Mucosa of stomach (tissue), 1 donor: ENCODE measurements around the gene MYO7B.

Experiments
- H3K27me3 ChIP-seq: one replicate; pipeline ENCODE4 v1.7.0; 2013; ENCODE audit warnings: mild to moderate bottlenecking, low read length; ENCODE audit not compliant: control insufficient read depth, insufficient read depth
- H3K36me3 ChIP-seq: one replicate; pipeline ENCODE4 v1.7.0; 2013; ENCODE audit warnings: low read length; ENCODE audit not compliant: control insufficient read depth, insufficient read depth
- H3K4me1 ChIP-seq: one replicate; pipeline ENCODE4 v1.7.0; 2013; ENCODE audit warnings: mild to moderate bottlenecking, low read length; ENCODE audit not compliant: control insufficient read depth, insufficient read depth
- H3K4me3 ChIP-seq: one replicate; pipeline ENCODE4 v1.7.0; 2013; ENCODE audit warnings: low read length
- H3K9ac ChIP-seq: one replicate; pipeline ENCODE4 v1.7.0; 2013; ENCODE audit warnings: mild to moderate bottlenecking, low read length, moderate library complexity
- H3K9me3 ChIP-seq: one replicate; pipeline ENCODE4 v1.7.0; 2013; ENCODE audit warnings: mild to moderate bottlenecking, low read length, moderate library complexity; ENCODE audit not compliant: control insufficient read depth
- donor health status: Pancreatic carcinoma.

The MYO7B gene

GRCh38 chr2:127580167-127581049 is 44.9 kb downstream of the MYO7B start:
- Histone ChIP-seq H3K36me3 (no peaks in the 10 kb centered on the region), H3K9ac (no peak overlapping the region), H3K4me3 (no peak overlapping the region), H3K4me1 (no peaks in the 10 kb centered on the region), H3K9me3 (no peaks in the 10 kb centered on the region), H3K27me3 (no peaks in the 10 kb centered on the region)

- Histone ChIP-seq H3K36me3 (no peaks in the 10 kb centered on the region), H3K4me1 (no peaks in the 10 kb centered on the region), H3K4me3 (no peak overlapping the region), H3K9ac (no peak overlapping the region), H3K27me3 (no peaks in the 10 kb centered on the region), H3K9me3 (no peaks in the 10 kb centered on the region)
Observed at GRCh38 chr2:127581050-127581345, 45.5 kb downstream of the MYO7B start.

GRCh38 chr2:127581516-127582490 is 46.3 kb downstream of the MYO7B start:
- no peak overlapping the region for H3K9ac ChIP-seq
- H3K9me3 ChIP-seq, result no peaks in the 10 kb centered on the region
- no peaks in the 10 kb centered on the region for H3K4me1 ChIP-seq
- no peaks in the 10 kb centered on the region for H3K36me3 ChIP-seq
- no peaks in the 10 kb centered on the region for H3K27me3 ChIP-seq
- no peak overlapping the region for H3K4me3 ChIP-seq

- Histone ChIP-seq H3K9me3 (no peaks in the 10 kb centered on the region), H3K9ac (no peak overlapping the region), H3K27me3 (no peaks in the 10 kb centered on the region), H3K36me3 (no peaks in the 10 kb centered on the region), H3K4me3 (no peak overlapping the region), H3K4me1 (no peaks in the 10 kb centered on the region)
Observed at GRCh38 chr2:127582863-127583861, 47.7 kb downstream of the MYO7B start.

GRCh38 chr2:127584047-127584446 is 48.6 kb downstream of the MYO7B start:
- Histone ChIP-seq H3K27me3 (no peaks in the 10 kb centered on the region), H3K9me3 (no peaks in the 10 kb centered on the region), H3K4me1 (no peaks in the 10 kb centered on the region), H3K9ac (no peak overlapping the region), H3K4me3 (no peak overlapping the region), H3K36me3 (no peaks in the 10 kb centered on the region)

GRCh38 chr2:127584516-127585033 is 49.1 kb downstream of the MYO7B start:
- Histone ChIP-seq H3K36me3 (no peaks in the 10 kb centered on the region), H3K4me3 (no peak overlapping the region), H3K9me3 (no peaks in the 10 kb centered on the region), H3K4me1 (no peaks in the 10 kb centered on the region), H3K27me3 (no peaks in the 10 kb centered on the region), H3K9ac (no peak overlapping the region)

- Histone ChIP-seq H3K9ac (no peak overlapping the region), H3K4me3 (no peak overlapping the region), H3K9me3 (no peaks in the 10 kb centered on the region), H3K27me3 (no peaks in the 10 kb centered on the region), H3K4me1 (no peaks in the 10 kb centered on the region), H3K36me3 (no peaks in the 10 kb centered on the region)
Observed at GRCh38 chr2:127585270-127585807, 49.9 kb downstream of the MYO7B start.

- no peaks in the 10 kb centered on the region for H3K36me3 ChIP-seq
- no peak overlapping the region for H3K4me3 ChIP-seq
- H3K4me1 ChIP-seq, result no peaks in the 10 kb centered on the region
- no peaks in the 10 kb centered on the region for H3K27me3 ChIP-seq
- no peaks in the 10 kb centered on the region for H3K9me3 ChIP-seq
- no peak overlapping the region for H3K9ac ChIP-seq
Observed at GRCh38 chr2:127586136-127586535, 50.7 kb downstream of the MYO7B start.

GRCh38 chr2:127586746-127587295 is 51.3 kb downstream of the MYO7B start:
- Histone ChIP-seq H3K27me3 (no peaks in the 10 kb centered on the region), H3K4me3 (no peak overlapping the region), H3K4me1 (no peaks in the 10 kb centered on the region), H3K9me3 (no peaks in the 10 kb centered on the region), H3K9ac (no peak overlapping the region), H3K36me3 (no peaks in the 10 kb centered on the region)

GRCh38 chr2:127588241-127588640 is 52.8 kb downstream of the MYO7B start:
- Histone ChIP-seq H3K27me3 (no peaks in the 10 kb centered on the region), H3K9me3 (no peaks in the 10 kb centered on the region), H3K4me1 (no peaks in the 10 kb centered on the region), H3K4me3 (no peak overlapping the region), H3K36me3 (no peaks in the 10 kb centered on the region), H3K9ac (no peak overlapping the region)

- H3K36me3 ChIP-seq, result no peaks in the 10 kb centered on the region
- H3K4me1 ChIP-seq, result no peaks in the 10 kb centered on the region
- no peak overlapping the region for H3K9ac ChIP-seq
- H3K4me3 ChIP-seq, result no peak overlapping the region
- no peaks in the 10 kb centered on the region for H3K27me3 ChIP-seq
- no peaks in the 10 kb centered on the region for H3K9me3 ChIP-seq
Observed at GRCh38 chr2:127589358-127589757, 53.9 kb downstream of the MYO7B start.
